Measurements from ENCODE around the gene RNF146. TPM values are rescaled to one million over a fixed set of nuclear protein-coding genes. Genes with fewer than 3 reads are reported as not detected.

Gene RNF146
- total and polyA plus RNA-seq, 9 of the 15 experiments (the other 6 are each of a cell fraction or from before 2014, with no cell fraction given) = 8.4 to 30.5 (median 17.5) TPM

DNA sequence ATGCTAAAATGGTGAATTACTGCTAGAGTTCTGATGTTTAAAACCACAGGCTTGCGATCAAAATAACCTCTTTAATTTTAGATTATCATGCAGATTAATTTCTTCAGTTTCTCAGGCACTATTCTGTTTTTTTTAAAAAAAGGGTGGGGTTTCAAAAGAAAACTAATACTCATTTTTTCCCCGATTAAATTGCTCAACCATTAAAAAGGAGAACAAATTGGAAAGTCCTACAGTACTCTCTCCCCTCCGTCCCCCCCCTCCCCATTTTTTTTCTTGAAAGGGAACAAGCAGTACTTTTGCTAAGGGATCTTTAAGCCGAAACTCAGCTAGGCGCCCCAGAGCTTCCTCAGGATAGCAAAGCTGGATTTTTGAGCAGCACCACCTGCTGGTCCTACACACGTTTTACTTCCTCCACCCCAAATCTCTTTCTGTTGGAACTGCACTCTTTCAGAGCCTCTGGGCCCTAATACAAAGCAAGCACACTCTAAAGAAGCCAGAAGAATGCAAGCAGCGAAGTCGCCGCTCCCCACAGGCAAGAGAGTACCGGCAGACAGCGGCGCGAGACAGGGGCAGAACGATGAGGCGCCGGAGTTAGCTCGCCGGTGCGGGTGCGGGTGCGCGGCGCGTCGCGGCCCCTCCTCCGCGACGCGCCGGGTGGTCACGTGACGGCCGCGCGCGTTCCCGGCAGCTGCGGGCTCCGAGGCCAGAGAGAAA, at the start of gene RNF146 (continued):
- TF ChIP-seq, protein P1, sequence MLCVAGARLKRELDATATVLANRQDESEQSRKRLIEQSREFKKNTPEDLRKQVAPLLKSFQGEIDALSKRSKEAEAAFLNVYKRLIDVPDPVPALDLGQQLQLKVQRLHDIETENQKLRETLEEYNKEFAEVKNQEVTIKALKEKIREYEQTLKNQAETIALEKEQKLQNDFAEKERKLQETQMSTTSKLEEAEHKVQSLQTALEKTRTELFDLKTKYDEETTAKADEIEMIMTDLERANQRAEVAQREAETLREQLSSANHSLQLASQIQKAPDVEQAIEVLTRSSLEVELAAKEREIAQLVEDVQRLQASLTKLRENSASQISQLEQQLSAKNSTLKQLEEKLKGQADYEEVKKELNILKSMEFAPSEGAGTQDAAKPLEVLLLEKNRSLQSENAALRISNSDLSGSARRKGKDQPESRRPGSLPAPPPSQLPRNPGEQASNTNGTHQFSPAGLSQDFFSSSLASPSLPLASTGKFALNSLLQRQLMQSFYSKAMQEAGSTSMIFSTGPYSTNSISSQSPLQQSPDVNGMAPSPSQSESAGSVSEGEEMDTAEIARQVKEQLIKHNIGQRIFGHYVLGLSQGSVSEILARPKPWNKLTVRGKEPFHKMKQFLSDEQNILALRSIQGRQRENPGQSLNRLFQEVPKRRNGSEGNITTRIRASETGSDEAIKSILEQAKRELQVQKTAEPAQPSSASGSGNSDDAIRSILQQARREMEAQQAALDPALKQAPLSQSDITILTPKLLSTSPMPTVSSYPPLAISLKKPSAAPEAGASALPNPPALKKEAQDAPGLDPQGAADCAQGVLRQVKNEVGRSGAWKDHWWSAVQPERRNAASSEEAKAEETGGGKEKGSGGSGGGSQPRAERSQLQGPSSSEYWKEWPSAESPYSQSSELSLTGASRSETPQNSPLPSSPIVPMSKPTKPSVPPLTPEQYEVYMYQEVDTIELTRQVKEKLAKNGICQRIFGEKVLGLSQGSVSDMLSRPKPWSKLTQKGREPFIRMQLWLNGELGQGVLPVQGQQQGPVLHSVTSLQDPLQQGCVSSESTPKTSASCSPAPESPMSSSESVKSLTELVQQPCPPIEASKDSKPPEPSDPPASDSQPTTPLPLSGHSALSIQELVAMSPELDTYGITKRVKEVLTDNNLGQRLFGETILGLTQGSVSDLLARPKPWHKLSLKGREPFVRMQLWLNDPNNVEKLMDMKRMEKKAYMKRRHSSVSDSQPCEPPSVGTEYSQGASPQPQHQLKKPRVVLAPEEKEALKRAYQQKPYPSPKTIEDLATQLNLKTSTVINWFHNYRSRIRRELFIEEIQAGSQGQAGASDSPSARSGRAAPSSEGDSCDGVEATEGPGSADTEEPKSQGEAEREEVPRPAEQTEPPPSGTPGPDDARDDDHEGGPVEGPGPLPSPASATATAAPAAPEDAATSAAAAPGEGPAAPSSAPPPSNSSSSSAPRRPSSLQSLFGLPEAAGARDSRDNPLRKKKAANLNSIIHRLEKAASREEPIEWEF (CRISPR knock-in tag; IDR thresholded peaks at IDR 0.05) = no peak
- TF ChIP-seq ZNF764 (CRISPR knock-in tag; IDR thresholded peaks at IDR 0.05; ENCODE audit: low read depth) (0 out of 2 replicates have a peak, but pooled peaks have one; percentile 53), ARID2 (IDR thresholded peaks at IDR 0.05) (no peak), NCOR1 (IDR thresholded peaks at IDR 0.05) (no peak), POLR2AphosphoS2 (IDR thresholded peaks at IDR 0.05; ENCODE audit: low read length) (no peak), HCFC1 (IDR thresholded peaks at IDR 0.05; ENCODE audit: low read depth, low read length) (no peak), CBX1 (IDR thresholded peaks at IDR 0.05; ENCODE audit: low read depth) (no peak), DPF2 (IDR thresholded peaks at IDR 0.05) (no peak), ZNF12 (CRISPR knock-in tag; IDR thresholded peaks at IDR 0.05) (no peak), WHSC1 (IDR thresholded peaks at IDR 0.05; ENCODE audit: low read length) (no peak), CEBPG (CRISPR knock-in tag; IDR thresholded peaks at IDR 0.05) (no peak), CEBPG (tag; conservative IDR thresholded peaks at IDR 0.05 in 1 of 2, IDR thresholded peaks at IDR 0.05 in 1 of 2) (0 out of 4 replicates have a peak, but pooled peaks of 1 of the 2 experiments have one; percentile 5), CXXC5 (CRISPR knock-in tag; IDR thresholded peaks at IDR 0.05) (peak; percentile 96), ZNF717 (CRISPR knock-in tag; IDR thresholded peaks at IDR 0.05) (no peak), RBM17 (IDR thresholded peaks at IDR 0.05; ENCODE audit: borderline replicate concordance, low read depth, low read length) (no peak), ZNF23 (CRISPR knock-in tag; IDR thresholded peaks at IDR 0.05) (no peak), KAT8 (IDR thresholded peaks at IDR 0.05; ENCODE audit: low read depth) (no peak), RB1 (IDR thresholded peaks at IDR 0.05; ENCODE audit: low read depth) (no peak), ZNF76 (CRISPR knock-in tag; IDR thresholded peaks at IDR 0.05; ENCODE audit: borderline replicate concordance) (no peak), RBFOX2 (IDR thresholded peaks at IDR 0.05; ENCODE audit: low read depth, low read length) (no peak), HNRNPH1 (optimal IDR thresholded peaks at IDR 0.05; ENCODE audit: low read depth, low read length) (no peak), NBN (IDR thresholded peaks at IDR 0.05; ENCODE audit: low read depth) (peak; percentile 70; the same call in 1 of the 2 replicates), ATF1 (CRISPR knock-in tag; IDR thresholded peaks at IDR 0.05) (no peak), ATF1 (tag; IDR thresholded peaks at IDR 0.05) (peak; percentile 85), SMAD4 (CRISPR knock-in tag; conservative IDR thresholded peaks at IDR 0.05) (peak; percentile 89), HNRNPUL1 (IDR thresholded peaks at IDR 0.05; ENCODE audit: low read length) (no peak)
- TF ChIP-seq, protein P2, sequence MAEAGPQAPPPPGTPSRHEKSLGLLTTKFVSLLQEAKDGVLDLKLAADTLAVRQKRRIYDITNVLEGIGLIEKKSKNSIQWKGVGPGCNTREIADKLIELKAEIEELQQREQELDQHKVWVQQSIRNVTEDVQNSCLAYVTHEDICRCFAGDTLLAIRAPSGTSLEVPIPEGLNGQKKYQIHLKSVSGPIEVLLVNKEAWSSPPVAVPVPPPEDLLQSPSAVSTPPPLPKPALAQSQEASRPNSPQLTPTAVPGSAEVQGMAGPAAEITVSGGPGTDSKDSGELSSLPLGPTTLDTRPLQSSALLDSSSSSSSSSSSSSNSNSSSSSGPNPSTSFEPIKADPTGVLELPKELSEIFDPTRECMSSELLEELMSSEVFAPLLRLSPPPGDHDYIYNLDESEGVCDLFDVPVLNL (CRISPR knock-in tag; IDR thresholded peaks at IDR 0.05; ENCODE audit: low read depth) = no peak
